Endothelial cell of hepatic sinusoid (primary cell): ENCODE results near the gene ENTPD1.
"Not testable (repeated sequence)": the region's sequence is repeated elsewhere in the genome, so short reads cannot be mapped to it uniquely, and the experiment has no call there.

Experiments used
- in situ Hi-C: cut with HindIII; loops from 2 replicates; pipeline ENCODE4 v1.10.0; 2017; ENCODE audit warnings: low sequenced_read_pairs

ENTPD1 gene

GRCh38 chr10:95756041-95756761, at the start of gene ENTPD1:
Gene ENTPD1 (plus strand): TSS chr10:95756163. CDS start chr10:95756240, 77 bp downstream.
- in situ Hi-C loops = no loop called here

DNA sequence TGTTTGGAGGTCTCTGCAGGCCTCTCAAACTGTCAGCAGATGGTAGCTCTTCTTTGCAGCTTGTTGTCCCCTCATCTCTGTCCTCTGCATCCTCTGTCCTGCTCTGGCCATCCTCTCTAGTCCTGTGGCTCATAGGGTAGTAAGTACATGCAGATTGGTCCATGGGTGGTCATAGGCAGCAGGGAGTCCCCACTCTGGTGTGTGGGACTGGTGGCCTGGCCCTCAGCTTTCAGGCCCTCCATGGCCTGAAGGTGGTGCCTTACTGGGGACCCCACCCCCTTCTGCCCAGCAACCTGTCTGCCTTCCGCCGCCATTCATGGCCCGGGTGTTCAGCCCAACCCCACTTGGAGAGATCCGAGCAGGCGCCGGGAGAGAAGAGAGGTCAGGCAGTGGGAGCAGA, 49.4 kb upstream of the ENTPD1 start:
- in situ Hi-C loops = no loop called here

DNA sequence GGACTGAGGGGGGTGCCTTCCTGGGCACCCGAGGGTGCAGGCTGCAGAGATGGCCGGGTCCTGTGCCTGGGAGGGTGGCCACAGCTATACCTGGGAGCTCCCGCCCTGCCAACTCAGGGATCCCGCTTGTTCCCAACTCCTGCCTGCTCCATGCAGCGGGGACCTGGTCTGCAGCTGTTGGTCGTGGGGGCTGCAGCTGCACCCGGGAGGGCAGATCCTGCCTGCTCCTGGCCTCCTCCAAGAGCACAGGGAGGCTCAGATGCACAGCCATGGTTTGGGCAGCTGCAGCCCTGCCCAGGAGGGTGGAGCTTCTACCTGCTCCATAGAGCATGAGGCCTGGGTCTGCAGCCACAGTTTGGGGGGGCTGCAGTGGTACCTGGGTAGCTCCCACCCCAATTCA, 49.0 kb upstream of the ENTPD1 start:
- in situ Hi-C loops = no loop called here

- in situ Hi-C loops = no loop called here
Measured at GRCh38 chr10:95711492-95711891, 44.5 kb upstream of the ENTPD1 start.

GRCh38 chr10:95716466-95716865, 39.5 kb upstream of the ENTPD1 start:
- in situ Hi-C loops = no loop called here

GRCh38 chr10:95716866-95717265, 39.1 kb upstream of the ENTPD1 start:
- in situ Hi-C loops = no loop called here

- in situ Hi-C loops = not testable (repeated sequence)
Measured at GRCh38 chr10:95720745-95721144, 35.2 kb upstream of the ENTPD1 start.

GRCh38 chr10:95722496-95722895, 33.5 kb upstream of the ENTPD1 start:
- in situ Hi-C loops = not testable (repeated sequence)

DNA sequence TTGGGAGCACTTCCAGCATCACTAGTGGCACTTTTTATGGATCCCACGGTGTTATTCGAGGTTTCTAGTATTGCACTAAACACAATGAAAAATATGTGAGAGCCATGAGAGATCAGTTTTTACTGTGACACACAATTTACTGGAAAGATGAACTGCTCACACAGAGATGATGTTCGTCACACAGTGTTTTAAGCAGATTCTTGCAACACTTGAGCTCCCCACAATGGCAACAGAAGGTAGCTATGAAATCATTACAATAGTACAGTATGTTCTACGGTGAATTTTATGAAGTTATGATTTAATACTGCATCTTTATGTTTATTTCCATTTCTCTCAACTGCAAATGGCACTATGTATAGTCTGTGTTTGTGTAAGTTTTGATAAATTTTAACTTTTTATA, 27.4 kb upstream of the ENTPD1 start:
- in situ Hi-C loops = no loop called here

DNA sequence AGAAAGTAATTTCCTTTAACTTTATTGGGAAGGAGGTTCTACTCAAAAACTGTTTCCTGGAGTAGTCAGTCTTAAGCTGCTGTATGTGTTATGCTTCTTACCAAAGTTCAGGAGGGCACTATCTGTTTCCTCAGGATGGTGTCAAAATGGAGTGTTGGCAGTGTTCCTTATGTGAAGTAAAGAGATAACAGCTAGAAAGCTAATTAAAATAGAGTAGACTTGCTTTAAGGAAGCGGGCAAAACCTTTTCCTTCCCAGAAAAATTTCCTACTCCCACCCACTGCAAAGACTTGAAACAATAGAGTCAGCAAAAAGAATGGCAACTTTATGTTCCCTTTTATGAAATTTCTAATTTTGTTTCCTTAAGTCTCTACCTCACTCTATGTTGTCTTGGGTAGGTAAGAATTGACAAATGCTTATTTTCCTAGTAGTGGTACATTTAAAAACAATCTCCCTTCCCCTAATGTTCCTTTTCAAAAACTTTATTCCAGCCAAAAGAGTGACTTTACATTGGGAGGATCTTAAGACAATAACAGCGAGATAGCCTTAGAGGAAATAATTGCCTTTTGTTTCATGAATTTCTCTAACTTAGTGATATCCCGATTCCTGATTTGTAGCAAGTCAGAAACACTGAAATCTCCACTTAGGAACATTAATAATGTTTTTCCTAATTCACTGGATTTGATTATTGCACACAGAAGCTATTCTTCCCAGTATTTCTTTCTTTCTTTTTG, 26.5 kb upstream of the ENTPD1 start:
- in situ Hi-C loops = no loop called here

- in situ Hi-C loops = no loop called here
Measured at GRCh38 chr10:95730233-95730632, 25.7 kb upstream of the ENTPD1 start.

GRCh38 chr10:95732907-95733306, 23.1 kb upstream of the ENTPD1 start:
- in situ Hi-C loops = not testable (repeated sequence)

DNA sequence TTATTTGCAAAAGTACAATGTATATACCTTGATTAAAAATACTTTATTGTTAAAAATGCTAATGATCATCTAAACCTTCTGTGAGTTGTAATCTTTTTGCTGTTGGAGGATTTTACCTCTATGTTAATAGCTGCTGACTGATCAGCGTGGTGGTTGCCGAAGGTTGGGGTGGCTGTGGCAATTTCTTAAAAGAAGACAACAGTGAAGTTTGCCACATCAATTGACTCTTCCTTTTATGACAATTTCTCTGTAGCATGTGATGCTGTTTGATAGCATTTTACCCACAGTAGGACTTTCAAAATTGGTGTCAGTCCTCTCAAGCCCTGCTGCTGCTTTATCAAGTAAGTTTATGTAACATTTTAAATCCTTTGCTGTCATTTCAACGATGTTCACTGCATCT, 16.9 kb upstream of the ENTPD1 start:
- in situ Hi-C loops = no loop called here

DNA sequence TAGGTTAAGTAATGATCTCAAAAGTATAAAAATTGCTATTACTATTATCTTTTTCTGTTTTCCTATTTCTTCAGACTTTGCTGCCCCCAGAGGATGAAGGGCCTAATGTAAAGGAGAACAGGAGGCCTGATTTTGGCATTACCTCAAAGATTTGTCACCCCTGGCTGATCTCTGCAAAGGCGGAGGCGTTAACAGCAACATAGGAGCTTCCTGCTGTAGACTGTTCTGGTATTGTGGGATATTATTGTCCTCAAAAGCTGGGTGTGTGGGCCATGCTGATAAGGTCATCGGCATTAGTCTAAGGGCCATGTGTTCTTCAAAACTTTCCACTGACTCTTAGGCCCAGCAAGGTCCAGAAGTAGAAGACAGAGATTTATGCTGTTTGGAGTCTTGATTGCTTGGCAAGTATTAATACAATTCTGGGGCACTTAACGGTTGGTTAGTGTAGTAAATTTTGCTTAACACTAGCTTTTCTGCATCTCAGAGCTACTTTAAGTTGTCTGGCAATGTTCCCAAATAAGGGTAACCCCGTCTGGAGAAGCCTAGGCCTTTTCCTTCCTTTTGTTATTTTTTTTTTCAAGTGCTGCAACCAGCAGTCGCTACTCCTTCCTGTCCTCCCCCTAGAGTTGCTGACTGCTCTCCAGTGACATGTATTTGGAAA, 14.0 kb upstream of the ENTPD1 start:
- in situ Hi-C loops = loop anchor here (5.0 kb wide), 1 partner anchor 65 kb away; no protein-coding TSS in a partner anchor

GRCh38 chr10:95742485-95742884, 13.5 kb upstream of the ENTPD1 start:
- in situ Hi-C loops = loop anchor here (5.0 kb wide), 1 partner anchor 65 kb away; no protein-coding TSS in a partner anchor

- in situ Hi-C loops = loop anchor here (5.0 kb wide), 1 partner anchor 64 kb away; no protein-coding TSS in a partner anchor
Measured at GRCh38 chr10:95742962-95743535, 12.9 kb upstream of the ENTPD1 start.

- in situ Hi-C loops = no loop called here
Measured at GRCh38 chr10:95745501-95745900, 10.5 kb upstream of the ENTPD1 start.

DNA sequence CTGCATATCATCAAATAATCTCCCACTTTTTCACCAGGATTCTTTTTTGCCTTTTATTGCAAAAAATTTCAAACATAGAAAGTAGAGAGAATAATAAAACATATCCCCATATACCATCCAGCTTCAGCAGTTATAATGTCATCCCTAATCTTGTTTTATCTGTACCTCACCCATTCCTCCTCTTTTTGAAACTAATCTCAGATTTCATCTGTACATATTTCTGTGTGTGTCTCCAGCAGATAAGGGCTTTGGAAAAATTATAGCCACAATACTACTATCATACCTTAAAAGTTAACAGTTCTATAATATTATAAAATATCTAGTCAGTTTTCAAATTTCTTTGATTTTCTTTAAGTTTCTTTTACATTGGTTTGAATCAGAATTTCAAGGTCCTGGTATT, 7.6 kb upstream of the ENTPD1 start:
- in situ Hi-C loops = no loop called here

- in situ Hi-C loops = no loop called here
Measured at GRCh38 chr10:95755511-95756004, 405 bp upstream of the ENTPD1 start.

GRCh38 chr10:95756809-95757684, 1.1 kb downstream of the ENTPD1 start:
- in situ Hi-C loops = no loop called here
